Mammary epithelial cell (primary cell): ENCODE results near the gene HBD.

Source experiments
- EZH2 ChIP-seq: IDR thresholded peaks from 2 replicates; pipeline ENCODE4 v1.6.1; 2012; ENCODE audit warnings: low read length, inconsistent platforms, borderline replicate concordance
- TF ChIP-seq, protein P1 (sequence below), 2 donors: IDR thresholded peaks in 1 of 2; conservative IDR thresholded peaks in 1 of 2; 2 replicates each; pipeline ENCODE4 v1.5.1; 2011 to 2012; ENCODE audit warnings: inconsistent platforms in 2 of 2, low read length in 2 of 2, mild to moderate bottlenecking in 2 of 2, control low read depth in 1 of 2, low read depth in 1 of 2; ENCODE audit not compliant: insufficient read depth in 1 of 2; ENCODE audit errors: extremely low read depth in 1 of 2

DNA sequence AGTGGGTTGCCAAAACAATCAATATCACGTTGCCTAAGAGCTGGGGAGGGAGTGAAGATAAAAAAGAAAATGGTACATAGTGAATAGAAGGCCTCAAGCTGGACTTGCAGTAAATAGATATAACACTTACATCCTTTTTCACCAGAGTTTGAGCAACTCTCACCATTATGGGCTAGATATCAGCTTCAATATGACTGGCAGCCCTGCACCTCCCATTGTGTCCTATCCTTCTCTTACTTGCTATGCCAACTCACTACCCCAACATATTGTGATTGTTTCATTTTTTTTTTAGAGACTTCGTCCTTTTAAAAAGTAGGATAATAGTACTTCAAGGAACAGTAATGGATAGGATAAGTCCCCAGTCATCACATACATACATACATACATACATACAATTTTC is 7.9 kb upstream of the HBD start:
- TF ChIP-seq, protein P1, sequence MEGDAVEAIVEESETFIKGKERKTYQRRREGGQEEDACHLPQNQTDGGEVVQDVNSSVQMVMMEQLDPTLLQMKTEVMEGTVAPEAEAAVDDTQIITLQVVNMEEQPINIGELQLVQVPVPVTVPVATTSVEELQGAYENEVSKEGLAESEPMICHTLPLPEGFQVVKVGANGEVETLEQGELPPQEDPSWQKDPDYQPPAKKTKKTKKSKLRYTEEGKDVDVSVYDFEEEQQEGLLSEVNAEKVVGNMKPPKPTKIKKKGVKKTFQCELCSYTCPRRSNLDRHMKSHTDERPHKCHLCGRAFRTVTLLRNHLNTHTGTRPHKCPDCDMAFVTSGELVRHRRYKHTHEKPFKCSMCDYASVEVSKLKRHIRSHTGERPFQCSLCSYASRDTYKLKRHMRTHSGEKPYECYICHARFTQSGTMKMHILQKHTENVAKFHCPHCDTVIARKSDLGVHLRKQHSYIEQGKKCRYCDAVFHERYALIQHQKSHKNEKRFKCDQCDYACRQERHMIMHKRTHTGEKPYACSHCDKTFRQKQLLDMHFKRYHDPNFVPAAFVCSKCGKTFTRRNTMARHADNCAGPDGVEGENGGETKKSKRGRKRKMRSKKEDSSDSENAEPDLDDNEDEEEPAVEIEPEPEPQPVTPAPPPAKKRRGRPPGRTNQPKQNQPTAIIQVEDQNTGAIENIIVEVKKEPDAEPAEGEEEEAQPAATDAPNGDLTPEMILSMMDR (conservative IDR thresholded peaks at IDR 0.05 in 1 of 2, IDR thresholded peaks at IDR 0.05 in 1 of 2; ENCODE audit: extremely low read depth in 1 of 2, insufficient read depth in 1 of 2, low read depth in 1 of 2, low read length in 2 of 2), result no peak
- TF ChIP-seq EZH2, result no peak
